ACHN (cell line): ENCODE measurements around the gene ZSCAN1.

Source experiments
- DNase-seq: peaks from one replicate; pipeline ENCODE4 v3.0.0-alpha.2; 2015
- in situ Hi-C: cut with HindIII; loops from 2 replicates; pipeline ENCODE4 v1.10.0; 2017; ENCODE audit warnings: low sequenced_read_pairs, low pct_ligation_motif_present, low pct_unique_long_range_greater_than_20kb

The ZSCAN1 gene

DNA sequence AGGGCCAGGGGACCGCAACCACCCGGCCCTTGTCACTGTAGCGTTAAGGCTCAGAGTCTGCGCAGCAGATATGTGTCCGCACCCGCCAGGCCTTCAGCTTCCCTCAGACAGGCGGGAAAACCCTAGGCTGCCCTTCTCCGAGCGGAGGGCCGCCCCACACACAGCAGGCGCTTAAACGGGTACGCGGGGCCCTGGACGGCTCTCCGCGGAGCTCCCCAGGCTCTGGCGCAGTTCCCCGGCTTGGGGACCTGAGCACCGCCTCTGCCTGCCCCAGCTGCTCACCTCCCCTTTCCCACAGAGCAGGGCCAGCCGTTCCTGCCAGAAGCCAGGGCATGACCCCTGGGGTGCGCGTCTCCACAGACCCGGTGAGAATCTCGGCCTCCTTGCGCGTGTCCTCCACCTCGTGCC lies 25.9 kb downstream of the ZSCAN1 start:
- in situ Hi-C loops, result no loop called here
- no peak for DNase-seq

DNA sequence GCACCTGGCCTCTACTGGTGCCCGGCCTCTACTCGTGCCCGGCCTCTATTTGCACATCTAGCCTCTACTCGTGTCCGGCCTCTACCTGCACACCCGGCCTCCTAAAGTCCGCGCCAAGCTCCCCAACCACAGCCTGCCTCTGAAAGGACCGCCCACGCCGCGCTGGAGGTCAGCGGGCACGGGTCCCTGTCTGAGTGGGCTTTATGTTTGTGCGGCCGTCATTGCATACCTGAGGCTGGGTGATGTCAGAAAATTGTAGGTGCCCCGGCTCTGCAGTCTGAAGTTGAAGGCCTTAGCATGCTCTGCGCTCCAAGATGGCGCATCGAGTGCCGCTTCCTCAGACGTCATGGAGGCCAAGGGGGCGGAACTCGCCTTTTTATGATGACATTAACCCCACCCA lies 26.4 kb downstream of the ZSCAN1 start:
- in situ Hi-C loops, result no loop called here
- no peak for DNase-seq

DNA sequence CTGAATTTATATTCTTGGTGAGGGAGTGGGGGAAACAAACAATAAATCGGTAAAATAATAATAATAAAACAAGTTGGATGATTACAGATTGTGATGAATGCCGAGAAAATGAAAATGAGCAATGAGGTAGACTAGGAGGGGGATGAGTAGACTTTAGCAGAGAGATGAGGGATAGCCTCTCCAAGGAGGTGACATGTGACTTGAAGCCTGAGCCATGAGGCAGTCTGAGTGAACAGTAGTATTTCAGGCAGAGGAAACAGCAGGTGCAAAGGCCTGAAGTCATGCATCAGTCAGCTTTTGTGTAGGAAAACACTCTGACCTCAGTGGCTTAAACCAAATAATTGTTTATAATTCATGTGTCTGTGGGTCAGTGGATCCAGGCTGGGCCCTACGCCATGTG lies 29.9 kb downstream of the ZSCAN1 start:
- in situ Hi-C loops, result no loop called here
- no peak for DNase-seq

DNA sequence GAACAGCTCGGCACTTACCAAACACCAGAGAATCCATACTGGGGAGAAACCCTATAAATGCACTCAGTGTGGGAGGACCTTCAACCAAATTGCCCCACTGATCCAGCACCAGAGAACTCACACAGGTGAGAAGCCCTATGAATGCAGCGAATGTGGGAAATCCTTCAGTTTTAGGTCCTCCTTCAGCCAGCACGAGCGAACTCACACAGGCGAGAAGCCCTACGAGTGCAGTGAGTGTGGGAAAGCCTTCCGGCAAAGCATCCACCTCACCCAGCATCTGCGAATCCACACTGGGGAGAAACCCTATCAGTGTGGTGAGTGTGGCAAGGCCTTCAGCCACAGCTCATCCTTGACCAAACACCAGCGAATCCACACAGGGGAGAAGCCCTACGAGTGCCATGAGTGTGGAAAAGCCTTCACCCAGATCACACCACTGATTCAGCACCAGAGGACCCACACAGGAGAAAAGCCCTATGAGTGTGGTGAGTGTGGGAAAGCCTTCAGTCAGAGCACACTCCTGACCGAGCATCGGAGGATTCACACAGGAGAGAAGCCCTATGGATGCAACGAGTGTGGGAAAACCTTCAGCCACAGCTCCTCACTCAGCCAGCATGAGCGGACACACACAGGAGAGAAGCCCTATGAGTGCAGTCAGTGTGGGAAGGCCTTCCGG lies 33.6 kb downstream of the ZSCAN1 start:
- in situ Hi-C loops, result no loop called here
- no peak for DNase-seq

DNA sequence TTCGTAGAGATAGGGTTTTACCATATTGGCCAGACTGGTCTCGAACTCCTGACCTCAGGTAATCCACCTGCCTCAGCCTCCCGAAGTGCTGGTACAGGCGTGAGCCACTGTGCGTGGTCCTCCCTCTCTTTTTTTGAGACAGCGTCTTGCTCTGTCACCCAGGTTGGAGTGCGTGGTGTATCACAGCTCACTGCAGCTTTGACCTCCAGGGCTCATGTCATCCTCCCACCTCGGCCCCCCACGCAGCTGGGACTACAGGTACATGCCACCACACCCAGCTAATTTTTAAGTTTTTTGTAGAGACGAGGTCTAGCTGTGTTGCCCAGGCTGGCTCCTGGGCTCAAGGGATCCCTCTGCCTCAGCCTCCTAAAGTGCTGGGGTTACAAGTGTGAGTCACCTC lies 46.0 kb downstream of the ZSCAN1 start:
- DNase-seq, result no peak
- in situ Hi-C loops, result no loop called here

DNA sequence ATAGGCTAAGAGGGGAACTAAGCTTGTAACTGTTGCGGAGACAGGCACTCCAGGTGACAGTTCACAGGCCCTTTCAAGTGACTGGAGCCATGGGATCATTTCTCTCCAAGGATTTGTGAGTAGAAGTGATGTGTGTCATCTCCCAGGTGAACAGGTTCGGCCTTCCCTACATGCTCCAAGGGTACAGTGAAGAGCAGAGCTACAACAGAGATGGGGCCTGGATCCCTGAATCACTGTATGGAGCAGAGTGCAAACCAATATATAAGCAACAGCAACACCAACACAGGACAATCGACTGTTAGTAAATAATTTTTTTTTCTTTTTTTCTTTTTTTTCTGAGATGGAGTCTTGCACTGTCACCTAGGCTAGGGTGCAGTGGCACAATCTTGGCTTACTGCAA lies 49.2 kb downstream of the ZSCAN1 start:
- in situ Hi-C loops, result no loop called here
- no peak for DNase-seq

DNA sequence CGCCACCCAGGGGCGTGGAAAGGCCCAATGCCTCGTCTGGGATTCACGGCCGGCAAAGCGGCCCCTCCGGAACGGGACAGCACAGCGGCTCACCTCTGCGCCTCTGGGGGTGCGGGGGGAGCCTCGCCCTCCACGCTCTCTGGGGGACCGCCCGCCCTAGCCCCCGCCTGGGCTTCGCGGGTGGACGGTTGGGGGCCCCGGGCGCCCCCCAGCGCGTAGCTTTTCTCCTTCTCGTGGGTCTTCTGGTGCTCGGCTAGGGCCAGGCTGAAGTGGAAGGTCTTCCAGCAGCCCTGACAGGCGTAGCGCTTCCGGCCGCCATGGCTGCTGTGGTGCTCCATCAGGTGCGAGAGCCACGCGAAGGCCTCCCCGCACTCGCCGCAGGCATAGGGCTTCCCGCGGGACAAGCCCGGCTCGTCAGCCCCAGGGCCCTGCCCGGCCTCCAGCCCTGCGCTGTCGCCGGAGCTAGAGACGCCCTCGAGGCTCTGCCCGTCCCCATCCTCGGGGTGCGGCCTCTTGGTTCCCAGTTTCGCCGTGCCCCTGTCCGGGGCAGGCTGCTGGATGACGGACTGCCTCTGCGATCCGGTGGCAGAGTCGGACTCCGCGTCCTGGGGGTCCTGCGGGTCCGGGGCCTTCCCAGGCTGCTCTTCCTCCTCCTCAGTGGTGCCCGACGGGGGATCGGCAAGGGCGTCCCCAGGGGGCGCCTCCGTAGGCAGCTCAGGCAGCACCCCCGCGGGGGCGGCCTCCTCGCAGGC lies 50.9 kb downstream of the ZSCAN1 start:
- in situ Hi-C loops, result no loop called here
- no peak for DNase-seq

DNA sequence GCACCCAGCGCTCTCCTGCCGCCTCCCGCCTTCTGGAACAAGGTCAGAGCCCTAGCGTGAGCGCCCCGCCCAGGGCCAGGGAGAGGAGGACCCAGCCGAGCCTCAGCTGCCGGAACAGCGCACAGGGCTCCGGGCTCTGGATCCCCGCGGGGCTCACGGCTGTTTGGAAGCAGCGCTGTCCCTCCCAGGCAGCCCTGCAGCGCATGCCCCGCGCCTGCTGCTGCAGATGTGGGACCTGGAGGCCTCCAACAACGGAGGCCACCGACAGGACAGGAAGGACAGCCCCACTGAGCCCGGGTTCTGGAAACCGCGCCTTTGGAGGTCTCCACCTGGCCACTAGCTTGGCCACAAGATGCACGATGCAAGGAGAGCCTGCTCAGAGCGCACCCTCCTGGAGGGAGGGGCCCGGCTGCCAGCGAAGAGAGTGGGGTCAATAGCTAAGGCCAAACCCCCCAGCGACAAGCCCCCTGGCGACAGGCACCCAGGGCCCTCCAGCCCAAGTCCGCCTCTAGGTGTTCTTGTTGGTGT lies 51.6 kb downstream of the ZSCAN1 start:
- in situ Hi-C loops, result no loop called here

DNA sequence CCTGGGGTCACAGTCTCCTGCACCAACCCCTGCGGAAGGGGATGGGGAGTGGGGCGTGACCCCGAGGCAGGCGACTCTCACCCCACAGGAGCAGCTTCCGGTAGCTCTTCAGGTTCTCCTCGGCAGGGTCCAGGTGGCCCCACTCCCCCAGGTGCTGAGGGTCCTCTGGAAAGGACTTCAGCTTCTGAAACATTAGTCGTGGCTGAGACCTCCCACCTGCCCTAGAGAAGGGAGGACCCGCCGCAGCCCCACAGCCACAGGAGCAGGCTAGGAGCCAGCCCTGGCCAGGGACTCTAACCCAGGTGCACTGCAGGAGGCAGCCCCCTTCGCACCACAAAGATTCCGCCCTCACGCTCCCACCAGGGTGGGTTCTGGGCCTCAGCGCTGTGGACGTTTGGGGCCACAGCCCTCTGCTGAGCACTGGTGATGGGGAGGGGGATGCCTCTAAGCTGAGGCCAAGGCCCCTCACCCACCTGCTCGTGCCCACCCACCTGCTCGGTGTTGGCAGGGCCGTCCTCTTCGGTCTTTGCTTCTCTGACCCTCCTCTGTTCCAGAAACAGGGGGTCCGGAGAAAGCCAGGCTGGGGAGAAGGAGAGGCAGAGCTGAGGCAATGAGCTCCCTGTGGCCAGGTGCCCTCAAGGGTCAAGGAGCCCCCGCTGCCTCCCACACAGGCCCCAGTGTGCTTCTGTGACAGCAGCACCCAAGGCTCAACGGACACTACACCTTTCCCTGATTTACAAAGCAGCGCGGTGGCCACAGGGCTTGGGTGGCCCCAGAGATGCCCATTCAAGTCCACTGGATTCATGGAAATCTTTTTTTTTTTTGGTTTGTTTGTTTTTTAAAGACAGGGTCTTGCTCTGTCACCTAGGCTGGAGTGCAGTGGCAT lies 53.2 kb downstream of the ZSCAN1 start:
- in situ Hi-C loops, result no loop called here
- no peak for DNase-seq

More for the DNA sequence above, 51.6 kb downstream of the ZSCAN1 start:
- DNase-seq, result no peak

DNA sequence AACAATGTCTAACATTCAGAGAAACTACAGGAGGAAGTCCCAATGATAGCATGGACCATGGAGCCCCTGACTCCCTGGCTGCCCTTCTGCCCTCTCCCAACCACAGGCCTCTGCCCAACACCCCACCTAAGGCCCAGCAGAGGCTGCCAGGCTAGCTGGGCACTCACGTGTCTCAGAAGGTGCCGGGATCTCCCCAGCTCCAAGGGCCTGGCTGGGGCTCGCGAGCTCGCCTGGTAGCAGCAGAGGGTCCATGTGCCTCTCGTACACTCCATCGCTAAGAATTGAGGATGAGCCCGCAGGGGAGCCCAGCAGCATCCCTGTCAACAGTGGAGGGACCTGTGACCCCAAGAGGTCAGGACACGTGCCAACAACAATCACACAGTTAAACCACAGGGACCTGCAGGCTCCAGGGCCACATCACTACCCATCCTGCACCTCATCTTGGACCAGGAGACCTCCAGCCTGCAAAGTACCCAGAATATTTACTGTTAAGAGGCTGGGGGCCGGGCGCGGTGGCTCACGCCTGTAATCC lies 54.8 kb downstream of the ZSCAN1 start:
- no peak for DNase-seq
- in situ Hi-C loops, result no loop called here

DNA sequence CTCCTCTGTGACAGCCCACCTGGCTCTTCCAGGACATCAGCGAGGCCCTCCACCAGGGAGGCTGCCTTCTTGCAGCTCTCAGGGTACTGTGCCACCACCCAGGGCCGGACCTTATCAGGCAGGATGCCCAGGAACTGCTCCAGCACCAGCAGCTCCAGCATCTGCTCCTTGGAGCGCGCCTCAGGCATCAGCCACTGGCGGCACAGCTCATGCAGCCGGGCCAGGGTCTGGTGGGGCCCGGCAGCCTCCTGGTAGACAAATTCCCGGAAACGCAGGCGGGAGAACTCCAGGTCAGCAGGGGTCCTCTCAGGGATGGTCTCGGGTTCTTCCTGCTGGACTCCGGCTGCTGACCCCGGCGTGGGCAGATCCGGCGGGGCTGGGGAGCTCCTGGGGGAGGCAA lies 56.0 kb downstream of the ZSCAN1 start:
- in situ Hi-C loops, result no loop called here
- DNase-seq, result no peak

DNA sequence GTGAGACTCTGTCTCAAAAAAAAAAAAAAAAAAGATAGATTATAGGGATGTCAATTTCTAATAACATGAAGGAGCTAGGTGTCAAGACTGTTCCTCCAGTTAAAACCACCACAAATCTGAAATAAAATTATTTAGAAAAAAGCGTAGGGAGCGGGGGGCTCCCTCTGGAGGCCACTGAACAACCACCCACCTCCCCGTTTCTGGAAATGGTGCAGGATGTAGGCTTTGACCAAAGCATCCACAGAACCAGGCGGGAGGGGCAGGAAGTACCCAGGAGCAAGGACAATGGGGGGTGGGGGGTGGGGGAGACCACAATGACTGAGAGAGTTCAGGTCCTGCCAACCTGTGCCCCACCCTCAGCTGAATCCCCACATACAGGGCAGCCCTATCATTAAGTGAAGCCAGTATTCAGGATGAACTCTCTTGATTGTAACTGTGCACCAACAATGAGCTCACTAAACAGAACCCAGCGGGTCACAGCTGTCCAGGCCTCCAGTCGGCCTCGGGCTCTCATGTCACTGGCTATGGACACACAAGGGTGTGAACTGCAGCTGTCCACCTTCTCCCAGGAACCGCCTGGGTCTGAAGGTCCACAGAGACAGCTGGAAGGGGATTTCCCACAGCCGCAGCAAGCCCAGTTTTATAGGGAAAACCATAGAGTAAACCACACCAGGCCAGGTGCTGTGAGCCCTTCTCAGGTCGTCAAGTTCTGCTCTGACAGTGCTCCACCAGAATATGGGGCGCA lies 57.6 kb downstream of the ZSCAN1 start:
- no peak for DNase-seq
- in situ Hi-C loops, result no loop called here

DNA sequence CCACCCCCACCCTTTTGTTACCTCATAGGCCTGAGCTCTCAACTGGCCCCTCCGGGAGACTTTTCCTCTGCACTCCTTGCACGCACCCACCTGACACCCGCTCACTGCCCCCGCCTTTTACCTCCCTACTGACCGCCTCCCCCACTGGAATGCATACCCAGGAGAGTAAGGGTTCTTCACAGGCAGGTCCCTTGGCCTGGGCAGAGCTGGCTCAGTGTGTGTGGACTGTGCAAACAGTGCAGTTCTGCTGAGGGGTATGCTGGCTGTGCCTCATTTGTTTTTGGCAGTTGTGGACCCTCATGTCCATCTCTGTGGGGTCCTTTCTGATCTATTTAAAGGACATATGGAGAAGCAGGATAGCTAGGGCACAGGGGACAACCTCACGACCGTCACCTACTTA lies 59.2 kb downstream of the ZSCAN1 start:
- no peak for DNase-seq
- in situ Hi-C loops, result no loop called here

DNA sequence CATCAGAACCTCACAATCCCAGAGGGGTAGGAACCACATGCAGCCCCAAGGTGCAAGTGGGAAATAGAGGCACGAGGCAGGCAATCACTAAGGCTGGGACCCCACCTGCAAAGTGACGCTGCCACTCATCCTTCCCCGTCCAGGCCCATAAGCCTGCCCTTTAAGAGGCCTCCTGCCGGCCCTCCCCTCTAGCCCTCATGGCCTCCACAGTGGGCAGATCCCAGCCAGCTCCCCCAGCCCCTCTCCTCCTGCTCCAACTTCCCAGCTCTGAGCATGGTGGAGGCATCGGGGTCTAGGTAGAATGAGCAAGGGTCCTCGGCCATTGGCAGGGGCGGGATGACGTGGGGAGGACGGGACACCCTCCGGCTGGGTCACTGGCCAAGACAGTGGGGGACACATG lies 61.5 kb downstream of the ZSCAN1 start:
- in situ Hi-C loops, result no loop called here
- DNase-seq, result no peak

DNA sequence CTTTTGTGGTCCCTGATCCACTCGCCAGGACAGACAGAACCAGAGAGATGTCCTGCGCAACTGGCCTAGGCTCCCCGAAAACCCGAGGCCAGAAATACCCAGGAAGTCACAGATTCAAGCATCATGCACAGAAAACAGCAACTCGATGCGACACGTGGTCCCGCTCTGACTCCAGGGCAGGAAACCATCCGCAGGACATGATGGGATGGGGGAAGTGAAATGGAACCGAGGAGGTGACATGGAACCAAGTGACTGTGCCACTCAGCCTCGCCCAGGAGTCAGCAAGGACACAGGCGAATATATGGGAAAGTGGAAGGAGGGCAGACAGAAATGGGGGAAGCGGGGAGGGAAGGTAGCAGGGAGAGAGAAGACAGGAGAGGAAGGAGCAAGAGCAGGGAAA lies 63.1 kb downstream of the ZSCAN1 start:
- in situ Hi-C loops, result no loop called here
- DNase-seq, result no peak

DNA sequence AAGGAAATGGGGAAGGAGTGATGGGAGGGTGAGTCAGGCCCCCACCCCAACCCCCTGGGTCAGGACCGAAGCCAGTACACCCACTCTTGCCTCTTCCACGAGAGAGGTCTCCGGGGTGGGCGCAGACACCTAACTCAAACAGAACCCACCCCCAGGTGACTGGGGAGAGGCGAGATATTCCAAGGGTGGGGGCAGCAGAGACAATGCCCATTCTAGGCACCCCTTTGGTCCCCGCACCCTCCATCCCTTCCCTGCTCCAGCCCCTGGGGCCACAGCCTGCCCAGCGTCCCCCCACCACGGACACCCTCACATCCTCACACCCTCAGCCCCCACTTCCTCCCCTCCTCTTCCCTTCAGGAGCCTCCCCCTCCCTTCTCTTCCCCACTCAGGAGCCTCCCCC lies 63.5 kb downstream of the ZSCAN1 start:
- in situ Hi-C loops, result no loop called here
- no peak for DNase-seq

DNA sequence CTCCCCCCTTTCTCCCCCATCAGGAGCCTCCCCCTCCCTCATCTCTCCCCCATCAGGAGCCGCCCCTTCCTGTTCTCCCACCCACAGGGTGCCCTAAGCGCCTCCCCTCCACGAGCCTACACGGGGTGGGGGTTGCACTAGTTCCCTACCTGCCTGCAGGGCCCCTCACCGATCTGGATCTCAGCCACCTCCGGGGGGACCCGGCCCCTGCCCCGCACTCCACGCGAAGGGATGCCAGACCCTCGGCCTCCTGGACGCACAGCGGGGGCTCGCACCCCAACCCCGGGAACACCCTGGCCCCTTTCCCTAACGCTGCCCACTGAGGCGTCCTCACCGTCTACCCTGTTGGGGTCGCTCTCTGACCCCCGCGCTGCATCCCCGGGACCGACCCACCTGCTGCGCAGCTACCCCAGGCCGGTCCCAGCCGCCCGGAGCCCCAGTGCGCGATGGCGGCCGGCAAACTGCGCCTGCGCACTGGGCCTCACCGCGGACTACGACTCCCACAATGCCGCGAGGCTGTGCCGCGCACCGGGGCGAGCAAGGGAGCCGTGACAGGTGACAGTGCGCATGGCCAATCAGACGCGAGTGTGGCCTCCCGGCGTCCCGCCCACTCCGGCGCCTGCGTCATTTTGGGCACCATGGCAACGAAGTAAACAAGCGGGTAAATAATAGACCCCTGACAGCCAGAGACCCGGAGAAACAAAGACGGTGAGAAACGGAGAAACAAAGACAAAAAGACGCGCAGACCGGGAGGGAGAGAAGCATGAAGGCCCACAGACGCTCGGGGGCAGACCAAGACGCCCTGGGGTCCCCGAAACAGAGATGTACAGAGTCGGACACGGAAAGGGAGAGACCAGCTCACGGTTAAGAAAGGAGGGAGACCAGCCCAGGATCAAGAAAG lies 64.2 kb downstream of the ZSCAN1 start, which contains the start of gene ZSCAN18:
Gene ZSCAN18, minus strand, starts transcription at position 451 of the 901 bp plus-strand sequence. CDS start 7,964 bp downstream, outside the sequence.
- no peak for DNase-seq
- in situ Hi-C loops, result no loop called here
